Panc1 (cell line): Measurements from ENCODE around the gene VAMP8. TPM values are rescaled to one million over a fixed set of nuclear protein-coding genes. Genes with fewer than 3 reads are reported as not detected.

ENCODE experiments used
- ATAC-seq: fragments of 200-7000 bp; cut with Tn5 transposase; 2 replicates; pipeline ENCODE4 v1.9.1; 2020; ENCODE audit warnings: mild to moderate bottlenecking, moderate library complexity
- BruUV-seq: library from RNA; stranded (reverse); fragments of 400-500 nt; replicated peaks from 2 replicates; lab custom pipeline; 2021; lab: Mats Ljungman, UMichigan
- CTCF ChIA-PET: fragments of 300-600 bp; sonication (Branson Sonifier 250); formaldehyde crosslinking; loops from one replicate; lab custom pipeline; 2022; ENCODE audit warnings: antibody characterized with exemption; lab: Charles Lee
- POLR2A ChIA-PET: fragments of 300-600 bp; sonication (Branson Sonifier 250); formaldehyde crosslinking; loops from one replicate; lab custom pipeline; 2022; ENCODE audit warnings: antibody characterized with exemption; lab: Charles Lee
- DNase-seq: peaks from one replicate; pipeline ENCODE4 v3.0.0-alpha.2; 2010; ENCODE audit warnings: low read depth, low spot score
- H3K27ac ChIP-seq: 2 replicates; pipeline ENCODE4 v1.5.1; 2011; ENCODE audit warnings: mild to moderate bottlenecking, low read length, inconsistent platforms
- H3K27me3 ChIP-seq: fragments of 200-500 bp; sonication (Bioruptor generic); 2 replicates; pipeline ENCODE4 v1.6.0; 2014; ENCODE audit warnings: low read length, inconsistent platforms; ENCODE audit not compliant: control insufficient read depth, insufficient read depth
- H3K36me3 ChIP-seq: fragments of 200-500 bp; sonication (Bioruptor generic); 2 replicates; pipeline ENCODE4 v1.5.1; 2014; ENCODE audit warnings: inconsistent platforms, mild to moderate bottlenecking, low read length, moderate library complexity; ENCODE audit not compliant: control insufficient read depth, insufficient read depth
- H3K4me1 ChIP-seq: 2 replicates; pipeline ENCODE4 v1.5.1; 2011; ENCODE audit warnings: inconsistent platforms, mild to moderate bottlenecking, low read length, moderate library complexity; ENCODE audit not compliant: control insufficient read depth, insufficient read depth
- H3K4me3 ChIP-seq, 2 experiments: 2 replicates each; pipeline ENCODE4 v1.5.1; 2011 to 2012; ENCODE audit warnings: low read depth in 2 of 2, low read length in 2 of 2, mild to moderate bottlenecking in 2 of 2, inconsistent platforms in 1 of 2, moderate library complexity in 1 of 2
- H3K9me3 ChIP-seq: fragments of 200-500 bp; sonication (Bioruptor generic); 2 replicates; pipeline ENCODE4 v1.5.1; 2014; ENCODE audit warnings: low read depth, mild to moderate bottlenecking, inconsistent platforms, low read length, moderate library complexity; ENCODE audit not compliant: control insufficient read depth, insufficient read depth
- CTCF ChIP-seq: fragments of 450-650 bp; IDR thresholded peaks from 2 replicates; pipeline ENCODE4 v1.5.1; 2017; ENCODE audit warnings: mild to moderate bottlenecking
- POLR2AphosphoS5 ChIP-seq: IDR thresholded peaks from 2 replicates; pipeline ENCODE4 v1.6.1; 2012; ENCODE audit warnings: mild to moderate bottlenecking, low read depth, low read length, moderate library complexity
- REST ChIP-seq, 2 experiments: IDR thresholded peaks; 2 replicates each; pipeline ENCODE4 v1.6.1; 2011 to 2012; ENCODE audit warnings: low read depth in 2 of 2, control low read depth in 1 of 2, low read length in 1 of 2, mild to moderate bottlenecking in 1 of 2, moderate library complexity in 1 of 2; ENCODE audit not compliant: insufficient read depth in 1 of 2
- SIN3A ChIP-seq: IDR thresholded peaks from 2 replicates; pipeline ENCODE4 v1.6.1; 2012; ENCODE audit warnings: low read depth, mild to moderate bottlenecking, low read length, moderate library complexity, borderline replicate concordance; ENCODE audit not compliant: insufficient read depth
- TCF7L2 ChIP-seq: IDR thresholded peaks from 2 replicates; pipeline ENCODE4 v1.6.1; 2011; ENCODE audit warnings: mild to moderate bottlenecking, low read depth, low read length, inconsistent platforms
- in situ Hi-C: cut with HindIII; loops from 2 replicates; pipeline ENCODE4 v1.10.0; 2016; ENCODE audit warnings: low sequenced_read_pairs, low pct_unique_long_range_greater_than_20kb
- intact Hi-C: fragments of 100-400 bp; cut with micrococcal nuclease; formaldehyde crosslinking; loops from one replicate; pipeline ENCODE4 v1.10.0; 2022; ENCODE audit not compliant: unreplicated experiment
- total RNA-seq: library from RNA; stranded (reverse); gene quantifications from one replicate; pipeline ENCODE4 v1.2.1, GENCODE V29; 2021; ENCODE audit not compliant: unreplicated experiment

VAMP8 gene
- total RNA-seq, 1 experiment from 2014 or later, result 93.2 TPM

GRCh38 chr2:85606116-85606455 is 28.7 kb downstream of the VAMP8 start:
- Histone ChIP-seq H3K4me1 (peaks cover 14% of the 10 kb centered on the region), H3K36me3 (peaks cover 3% of the 10 kb centered on the region), H3K4me3 (no peak overlapping the region), H3K9me3 (no peaks in the 10 kb centered on the region), H3K27ac (no peak overlapping the region), H3K27me3 (no peaks in the 10 kb centered on the region)
- intact Hi-C loops, result no loop called here
- in situ Hi-C loops, result no loop called here
- ChIA-PET POLR2A (interaction anchor here (0.7 to 1.5 kb wide), 2 partner anchors 11 to 254 kb away, joined by 3 to 9 read pairs; partner anchors contain the start of gene RNF181), CTCF (no interaction called here)
- ATAC-seq (no peak), DNase-seq (no peak)
- no peak for TF ChIP-seq CTCF
- BruUV-seq, result no TSS peak

GRCh38 chr2:85607268-85608215 is 30.2 kb downstream of the VAMP8 start:
- ATAC-seq (no peak), DNase-seq (no peak)
- no peak overlapping the region for H3K4me3 ChIP-seq
- intact Hi-C loops, result loop anchor here (2.0 kb wide), 1 partner anchor 47 kb away; the partner anchor contains the start of gene GGCX
- no peak overlapping the region for H3K27ac ChIP-seq
- in situ Hi-C loops, result no loop called here
- H3K27me3 ChIP-seq, result no peaks in the 10 kb centered on the region
- POLR2A ChIA-PET, result interaction anchor here (0.6 kb wide), 1 partner anchor 25 kb away, joined by 7 read pairs; no protein-coding TSS in a partner anchor
- CTCF ChIA-PET, result no interaction called here
- no TSS peak for BruUV-seq
- no peak for TF ChIP-seq CTCF
- no peak for TF ChIP-seq SIN3A
- peaks cover 6% of the 10 kb centered on the region for H3K36me3 ChIP-seq
- no peaks in the 10 kb centered on the region for H3K9me3 ChIP-seq
- peaks cover 7% of the 10 kb centered on the region; the same call in 1 of the 2 replicates for H3K4me1 ChIP-seq

GRCh38 chr2:85611217-85611704 is 33.9 kb downstream of the VAMP8 start:
- peaks cover 6% of the 10 kb centered on the region for H3K36me3 ChIP-seq
- no peak for DNase-seq
- CTCF ChIA-PET, result no interaction called here
- peak; percentile 31 for ATAC-seq
- BruUV-seq, result TSS peak; percentile 56
- in situ Hi-C loops (no loop called here), intact Hi-C loops (no loop called here)
- H3K9me3 ChIP-seq, result no peaks in the 10 kb centered on the region
- POLR2A ChIA-PET, result interaction anchor here (0.5 to 0.7 kb wide), 2 partner anchors 94 to 119 kb away, joined by 3 read pairs; no protein-coding TSS in a partner anchor
- H3K27me3 ChIP-seq, result no peaks in the 10 kb centered on the region
- H3K4me3 ChIP-seq, result peak overlapping the region; percentile 68 to 76
- H3K4me1 ChIP-seq, result no peaks in the 10 kb centered on the region; the same call in 1 of the 2 replicates
- TF ChIP-seq CTCF, result no peak
- TF ChIP-seq SIN3A, result no peak
- TF ChIP-seq REST (IDR thresholded peaks at IDR 0.05; ENCODE audit: insufficient read depth in 1 of 2, low read depth in 2 of 2, low read length in 1 of 2), result no peak
- TF ChIP-seq TCF7L2, result no peak
- TF ChIP-seq POLR2AphosphoS5, result no peak
- peak overlapping the region; percentile 92 for H3K27ac ChIP-seq
